WI38 (cell line): ENCODE results near the gene LIMA1.
"Not testable (repeated sequence)": the region's sequence is repeated elsewhere in the genome, so short reads cannot be mapped to it uniquely, and the experiment has no call there.

Source experiments
- H3K4me3 ChIP-seq: 2 replicates; pipeline ENCODE4 v1.5.1; 2011; ENCODE audit warnings: low read depth, mild to moderate bottlenecking, control low read depth, low read length
- CTCF ChIP-seq: IDR thresholded peaks from 2 replicates; pipeline ENCODE4 v1.5.1; 2012; ENCODE audit warnings: low read depth, mild to moderate bottlenecking, control low read depth, low read length

The LIMA1 gene

GRCh38 chr12:50315803-50316202 is 32.5 kb upstream of the LIMA1 start:
- H3K4me3 ChIP-seq, result no peak overlapping the region
- TF ChIP-seq CTCF, result no peak

- no peak; the same call in 1 of the 2 replicates for TF ChIP-seq CTCF
- H3K4me3 ChIP-seq, result no peak overlapping the region
These were observed 31.5 kb upstream of the LIMA1 start for GRCh38 chr12:50314636-50315312.

- H3K4me3 ChIP-seq, result not testable (repeated sequence)
These were observed 30.7 kb upstream of the LIMA1 start for GRCh38 chr12:50313971-50314370.

GRCh38 chr12:50313256-50313931 is 30.1 kb upstream of the LIMA1 start:
- H3K4me3 ChIP-seq, result no peak overlapping the region
- no peak for TF ChIP-seq CTCF

DNA sequence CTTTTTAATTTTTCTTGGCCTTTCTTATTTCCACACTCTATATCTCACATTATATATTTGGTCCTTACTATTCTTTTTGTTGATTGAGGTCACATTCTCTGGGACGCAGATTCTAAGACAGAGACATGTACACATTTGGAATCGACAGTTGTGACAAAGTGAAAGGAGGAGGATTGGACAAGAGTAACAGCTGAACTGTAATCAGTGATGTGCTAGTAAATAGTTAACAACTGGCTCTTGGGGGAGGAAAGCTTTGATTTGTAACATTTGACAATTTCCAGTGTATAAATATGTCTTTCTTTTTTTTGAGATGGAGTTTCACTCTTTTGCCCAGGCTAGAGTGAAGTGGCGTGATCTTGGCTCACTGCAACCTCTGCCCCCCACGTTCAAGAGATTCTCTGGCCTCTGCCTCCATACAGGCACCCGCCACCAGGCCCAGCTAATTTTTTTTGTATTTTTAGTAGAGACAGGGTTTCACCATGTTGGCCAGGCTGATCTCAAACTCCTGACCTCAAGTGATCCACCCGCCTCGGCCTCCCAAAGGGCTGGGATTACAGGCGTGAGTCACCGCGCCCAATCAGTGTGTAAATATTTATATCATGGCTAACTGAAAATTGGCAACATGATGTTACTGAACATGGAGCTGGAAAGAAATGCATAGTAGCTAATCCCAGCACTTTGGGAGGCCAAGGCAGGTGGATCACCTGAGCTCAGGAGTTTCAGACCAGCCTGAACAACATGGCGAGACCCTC is 28.7 kb upstream of the LIMA1 start:
- not testable (repeated sequence) for H3K4me3 ChIP-seq

- no peak for TF ChIP-seq CTCF
- H3K4me3 ChIP-seq, result no peak overlapping the region
These were observed 26.6 kb upstream of the LIMA1 start for GRCh38 chr12:50309950-50310349.

- no peak overlapping the region for H3K4me3 ChIP-seq
- no peak for TF ChIP-seq CTCF
These were observed 19.4 kb upstream of the LIMA1 start for GRCh38 chr12:50302686-50303085.

- no peak overlapping the region for H3K4me3 ChIP-seq
- no peak for TF ChIP-seq CTCF
These were observed 14.7 kb upstream of the LIMA1 start for GRCh38 chr12:50297996-50298395.
